ENCODE data around the gene BIRC2.

DNA sequence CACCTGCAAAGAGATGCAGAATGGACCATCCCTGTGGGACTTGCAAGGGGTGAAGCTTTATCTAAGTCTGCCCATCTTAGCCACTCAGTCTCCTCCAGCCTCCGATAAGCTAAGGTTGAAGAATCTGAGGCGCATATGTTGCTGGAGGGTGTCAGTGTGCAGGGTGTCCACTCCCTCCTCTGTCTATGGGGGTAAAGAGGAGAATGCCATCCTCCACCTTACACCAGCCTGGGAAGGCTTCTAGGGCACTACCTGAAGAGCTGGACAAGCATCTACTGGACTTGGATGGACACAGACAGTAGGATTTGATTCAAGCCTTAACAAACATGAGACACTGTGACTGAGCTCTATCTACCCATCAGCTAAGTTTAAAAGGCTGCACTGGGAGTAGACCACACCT lies 59.1 kb downstream of the BIRC2 start:
- no peak for TF ChIP-seq POLR2A (IDR thresholded peaks at IDR 0.05)
- TF ChIP-seq, protein P1, sequence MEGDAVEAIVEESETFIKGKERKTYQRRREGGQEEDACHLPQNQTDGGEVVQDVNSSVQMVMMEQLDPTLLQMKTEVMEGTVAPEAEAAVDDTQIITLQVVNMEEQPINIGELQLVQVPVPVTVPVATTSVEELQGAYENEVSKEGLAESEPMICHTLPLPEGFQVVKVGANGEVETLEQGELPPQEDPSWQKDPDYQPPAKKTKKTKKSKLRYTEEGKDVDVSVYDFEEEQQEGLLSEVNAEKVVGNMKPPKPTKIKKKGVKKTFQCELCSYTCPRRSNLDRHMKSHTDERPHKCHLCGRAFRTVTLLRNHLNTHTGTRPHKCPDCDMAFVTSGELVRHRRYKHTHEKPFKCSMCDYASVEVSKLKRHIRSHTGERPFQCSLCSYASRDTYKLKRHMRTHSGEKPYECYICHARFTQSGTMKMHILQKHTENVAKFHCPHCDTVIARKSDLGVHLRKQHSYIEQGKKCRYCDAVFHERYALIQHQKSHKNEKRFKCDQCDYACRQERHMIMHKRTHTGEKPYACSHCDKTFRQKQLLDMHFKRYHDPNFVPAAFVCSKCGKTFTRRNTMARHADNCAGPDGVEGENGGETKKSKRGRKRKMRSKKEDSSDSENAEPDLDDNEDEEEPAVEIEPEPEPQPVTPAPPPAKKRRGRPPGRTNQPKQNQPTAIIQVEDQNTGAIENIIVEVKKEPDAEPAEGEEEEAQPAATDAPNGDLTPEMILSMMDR (IDR thresholded peaks at IDR 0.05), result no peak
